Measurements from ENCODE around the gene PGM1. TPM values are rescaled to one million over a fixed set of nuclear protein-coding genes. Genes with fewer than 3 reads are reported as not detected.

The PGM1 gene
- total RNA-seq, 1 donor from 2014 or later: 34.9 TPM

- H3K4me3 Mint-ChIP-seq (ENCODE audit: unreplicated experiment): no peak overlapping the region
- H3K9me3 Mint-ChIP-seq (ENCODE audit: unreplicated experiment): peaks cover 3% of the 10 kb centered on the region
- H3K36me3 Mint-ChIP-seq (ENCODE audit: unreplicated experiment): peaks cover 28% of the 10 kb centered on the region
- no peak for DNase-seq (ENCODE audit: extremely low spot score, unreplicated experiment)
- no peak for TF ChIP-seq CTCF (IDR thresholded peaks at IDR 0.05)
- peaks cover 34% of the 10 kb centered on the region for H3K4me1 Mint-ChIP-seq (ENCODE audit: unreplicated experiment)
- no peaks in the 10 kb centered on the region for H3K27me3 Mint-ChIP-seq (ENCODE audit: unreplicated experiment)
- no peak overlapping the region for H3K27ac Mint-ChIP-seq (ENCODE audit: unreplicated experiment)
Measured at GRCh38 chr1:63640633-63641567, 47.7 kb downstream of the PGM1 start.

- Mint-ChIP-seq H3K4me3 (ENCODE audit: unreplicated experiment) (no peak overlapping the region), H3K27me3 (ENCODE audit: unreplicated experiment) (no peaks in the 10 kb centered on the region), H3K36me3 (ENCODE audit: unreplicated experiment) (peaks cover 27% of the 10 kb centered on the region), H3K9me3 (ENCODE audit: unreplicated experiment) (peaks cover 6% of the 10 kb centered on the region), H3K4me1 (ENCODE audit: unreplicated experiment) (peaks cover 28% of the 10 kb centered on the region), H3K27ac (ENCODE audit: unreplicated experiment) (no peak overlapping the region)
- no peak for TF ChIP-seq CTCF (IDR thresholded peaks at IDR 0.05)
- DNase-seq (ENCODE audit: extremely low spot score, unreplicated experiment): no peak
Measured at GRCh38 chr1:63641615-63642014, 48.4 kb downstream of the PGM1 start.

- Mint-ChIP-seq H3K27ac (ENCODE audit: unreplicated experiment) (no peak overlapping the region), H3K4me3 (ENCODE audit: unreplicated experiment) (no peak overlapping the region), H3K36me3 (ENCODE audit: unreplicated experiment) (peaks cover 16% of the 10 kb centered on the region), H3K27me3 (ENCODE audit: unreplicated experiment) (no peaks in the 10 kb centered on the region), H3K9me3 (ENCODE audit: unreplicated experiment) (peaks cover 6% of the 10 kb centered on the region), H3K4me1 (ENCODE audit: unreplicated experiment) (peaks cover 28% of the 10 kb centered on the region)
- TF ChIP-seq CTCF (IDR thresholded peaks at IDR 0.05): no peak
- no peak for DNase-seq (ENCODE audit: extremely low spot score, unreplicated experiment)
Measured at GRCh38 chr1:63642901-63643300, 49.7 kb downstream of the PGM1 start.

- Mint-ChIP-seq H3K9me3 (ENCODE audit: unreplicated experiment) (peaks cover 6% of the 10 kb centered on the region), H3K4me1 (ENCODE audit: unreplicated experiment) (peaks cover 28% of the 10 kb centered on the region), H3K27me3 (ENCODE audit: unreplicated experiment) (no peaks in the 10 kb centered on the region), H3K27ac (ENCODE audit: unreplicated experiment) (no peak overlapping the region), H3K4me3 (ENCODE audit: unreplicated experiment) (no peak overlapping the region), H3K36me3 (ENCODE audit: unreplicated experiment) (peaks cover 11% of the 10 kb centered on the region)
- DNase-seq (ENCODE audit: extremely low spot score, unreplicated experiment): no peak
- no peak for TF ChIP-seq CTCF (IDR thresholded peaks at IDR 0.05)
Measured at GRCh38 chr1:63643517-63643916, 50.3 kb downstream of the PGM1 start.

- H3K4me1 Mint-ChIP-seq (ENCODE audit: unreplicated experiment): peaks cover 28% of the 10 kb centered on the region
- no peak for DNase-seq (ENCODE audit: extremely low spot score, unreplicated experiment)
- peaks cover 6% of the 10 kb centered on the region for H3K9me3 Mint-ChIP-seq (ENCODE audit: unreplicated experiment)
- H3K27me3 Mint-ChIP-seq (ENCODE audit: unreplicated experiment): no peaks in the 10 kb centered on the region
- TF ChIP-seq CTCF (IDR thresholded peaks at IDR 0.05): no peak
- H3K27ac Mint-ChIP-seq (ENCODE audit: unreplicated experiment): no peak overlapping the region
- peaks cover 7% of the 10 kb centered on the region for H3K36me3 Mint-ChIP-seq (ENCODE audit: unreplicated experiment)
- H3K4me3 Mint-ChIP-seq (ENCODE audit: unreplicated experiment): no peak overlapping the region
Measured at GRCh38 chr1:63643926-63644325, 50.7 kb downstream of the PGM1 start.

Data from osteocyte (in vitro differentiated cells).